ENCODE data around the gene MOXD1.
"Not testable (repeated sequence)": the region's sequence is repeated elsewhere in the genome, so short reads cannot be mapped to it uniquely, and the experiment has no call there.

Gene MOXD1

GRCh38 chr6:132395015-132395597 is 6.2 kb downstream of the MOXD1 start:
- DNase-seq = no peak

DNA sequence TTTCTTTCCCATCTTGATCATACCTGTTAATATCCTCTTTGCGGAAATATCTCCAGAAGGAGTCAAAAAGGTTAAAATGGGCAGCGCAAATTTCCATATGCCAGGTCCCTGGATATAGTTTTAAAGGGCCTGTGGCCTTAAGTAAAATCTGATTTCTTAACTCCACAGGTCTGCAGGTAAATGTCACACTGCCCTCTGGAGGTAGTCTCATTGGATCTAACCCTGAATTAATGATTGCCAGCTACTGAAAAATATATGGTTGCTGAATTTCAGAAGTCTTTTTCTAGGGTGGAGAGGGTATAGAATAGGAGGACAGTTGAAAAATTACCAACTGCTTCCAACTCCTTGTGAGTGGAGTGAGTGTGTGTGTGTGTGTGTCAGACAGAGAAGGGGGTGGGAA is 8.5 kb downstream of the MOXD1 start:
- no peak for DNase-seq

- no peak for DNase-seq
These were observed 9.0 kb downstream of the MOXD1 start for GRCh38 chr6:132392270-132392646.

GRCh38 chr6:132391391-132392269 is 9.6 kb downstream of the MOXD1 start:
- no peak for DNase-seq

- DNase-seq = no peak
These were observed 10.8 kb downstream of the MOXD1 start for GRCh38 chr6:132390451-132390850.

DNA sequence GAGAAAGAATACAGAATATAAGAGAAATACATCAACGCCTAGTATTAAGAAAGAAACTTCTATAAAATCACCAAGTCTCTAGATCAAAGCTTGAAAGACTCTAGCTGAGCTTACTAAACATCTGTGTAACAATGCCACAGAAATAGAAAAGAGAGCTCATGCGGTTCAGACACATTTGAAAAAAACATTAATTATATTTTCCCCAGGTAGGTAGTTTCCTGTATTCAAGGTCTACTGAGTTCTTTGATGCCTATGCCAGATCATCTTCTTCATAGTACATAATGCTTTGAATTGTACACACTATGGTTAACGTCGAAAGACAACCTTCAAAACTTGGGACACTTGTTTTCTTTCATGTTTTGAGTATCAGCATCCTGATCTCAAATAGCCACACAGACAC is 11.3 kb downstream of the MOXD1 start:
- DNase-seq = no peak

DNA sequence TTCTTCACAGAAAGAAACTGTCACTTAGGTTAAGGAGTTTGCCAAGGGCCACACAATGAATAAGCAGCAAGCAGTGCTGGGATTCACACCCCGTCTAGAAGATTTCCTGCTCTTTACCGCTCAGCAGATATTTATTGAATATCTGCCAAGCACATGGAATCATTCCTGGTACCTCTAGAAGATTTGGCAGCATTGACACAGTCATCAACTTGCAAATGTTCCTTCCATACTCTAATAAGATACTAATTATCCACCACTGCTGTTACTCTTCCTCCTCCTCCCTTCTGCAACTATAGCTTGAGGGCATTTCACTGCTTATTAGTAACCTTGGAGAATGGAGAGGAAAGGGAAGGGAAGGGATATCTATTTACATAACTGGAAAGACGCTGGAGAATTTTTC is 13.0 kb downstream of the MOXD1 start:
- DNase-seq = no peak

DNA sequence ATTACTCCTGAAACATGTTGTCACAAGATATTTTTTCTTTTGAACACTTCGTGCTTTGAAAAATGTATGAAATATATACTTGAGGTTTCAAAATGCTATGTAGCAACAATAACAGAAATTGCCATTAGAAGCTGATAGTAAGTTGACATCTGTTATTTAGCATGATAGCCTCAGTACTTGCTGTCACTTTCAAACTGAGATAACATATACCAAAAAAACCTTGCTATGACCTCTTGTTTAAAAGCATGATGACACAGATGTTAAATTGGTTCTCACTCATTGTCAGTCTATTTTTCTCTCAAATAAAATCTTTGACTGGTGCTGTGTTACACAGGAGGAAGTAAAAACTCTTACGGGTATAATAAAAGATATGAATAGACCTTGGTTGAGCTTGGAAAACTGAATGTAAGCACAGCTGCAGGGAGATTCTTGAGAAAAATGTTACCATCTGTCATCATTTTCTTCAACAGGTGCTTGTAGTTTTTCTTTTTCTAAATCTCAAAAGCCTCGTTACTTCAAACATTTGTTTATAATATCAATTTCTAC is 18.6 kb downstream of the MOXD1 start:
- DNase-seq = peak; percentile 81

DNA sequence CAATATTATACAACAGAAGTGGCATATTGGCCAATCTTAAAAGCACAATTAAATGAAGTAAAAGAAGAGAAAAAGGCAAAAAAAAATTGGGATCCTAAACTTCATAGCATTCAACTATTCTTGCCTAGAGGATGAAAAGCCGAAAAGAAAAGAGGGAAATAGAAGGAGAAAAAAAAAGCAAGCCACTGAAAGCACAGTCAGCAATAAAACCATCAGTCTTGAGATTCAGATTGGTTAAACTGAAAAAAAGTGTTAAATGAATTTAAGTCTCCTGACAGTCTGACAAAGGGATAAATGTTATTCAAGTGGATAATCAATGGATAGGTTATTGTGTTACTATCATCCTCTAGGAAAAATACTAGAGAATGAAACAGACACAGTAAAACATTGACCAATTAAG is 19.9 kb downstream of the MOXD1 start:
- no peak for DNase-seq

GRCh38 chr6:132380358-132381029 is 20.8 kb downstream of the MOXD1 start:
- no peak for DNase-seq

- no peak for DNase-seq
These were observed 31.7 kb downstream of the MOXD1 start for GRCh38 chr6:132369526-132369925.

DNA sequence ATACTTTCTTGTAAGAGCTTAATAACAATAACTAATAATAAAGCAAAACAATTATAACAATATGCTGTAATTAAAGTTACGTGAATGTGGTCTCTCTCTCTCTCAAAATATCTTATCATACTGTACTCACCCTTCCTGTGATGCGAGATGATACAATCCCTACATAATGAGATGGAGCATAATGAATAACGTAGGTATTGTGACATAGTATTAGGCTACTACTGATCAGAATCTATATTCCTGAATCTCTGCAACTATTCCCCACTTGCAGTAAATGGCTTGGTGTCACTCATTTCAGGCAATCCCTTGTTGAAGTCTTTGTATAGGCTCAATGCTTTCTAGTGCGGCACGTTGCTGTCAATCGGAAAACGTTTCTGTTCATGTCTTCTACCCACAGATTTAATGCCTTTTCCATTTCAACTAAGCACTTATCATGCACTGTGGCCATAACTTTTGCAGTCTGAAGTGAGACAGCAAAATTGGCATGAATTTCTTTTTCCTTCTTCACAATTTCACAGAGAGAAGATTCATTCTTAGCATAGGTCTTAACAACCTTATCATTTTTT is 32.3 kb downstream of the MOXD1 start:
- DNase-seq = no peak

DNA sequence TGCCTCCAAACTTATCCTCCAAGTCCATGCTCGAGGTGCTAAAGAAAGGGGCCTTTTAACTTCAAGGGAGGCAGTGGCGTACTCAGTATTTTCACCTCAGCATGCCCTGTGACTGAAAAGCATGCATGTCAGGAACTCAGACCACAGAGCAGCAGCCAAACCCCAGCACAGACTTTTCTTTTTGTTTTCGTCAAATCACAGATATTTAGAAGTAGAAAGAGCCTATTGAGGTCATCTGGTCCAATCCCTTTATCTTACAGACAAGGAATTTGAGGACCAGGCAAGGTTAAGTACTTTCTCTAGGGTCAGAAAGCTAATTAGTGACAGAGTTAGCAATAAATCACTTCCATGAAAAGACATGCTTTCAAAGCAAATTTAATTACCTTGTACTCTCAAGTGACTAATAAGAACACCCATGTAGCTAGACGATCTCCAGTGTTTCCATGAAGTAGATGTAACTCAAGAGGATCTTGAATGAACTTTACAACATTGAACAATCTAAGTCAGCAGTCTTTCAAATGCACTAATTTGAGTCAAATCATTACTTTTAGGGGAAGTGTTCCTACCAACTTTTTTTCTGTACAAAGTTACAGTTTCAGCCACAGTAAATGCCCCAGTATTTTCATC is 35.9 kb downstream of the MOXD1 start:
- DNase-seq = no peak

DNA sequence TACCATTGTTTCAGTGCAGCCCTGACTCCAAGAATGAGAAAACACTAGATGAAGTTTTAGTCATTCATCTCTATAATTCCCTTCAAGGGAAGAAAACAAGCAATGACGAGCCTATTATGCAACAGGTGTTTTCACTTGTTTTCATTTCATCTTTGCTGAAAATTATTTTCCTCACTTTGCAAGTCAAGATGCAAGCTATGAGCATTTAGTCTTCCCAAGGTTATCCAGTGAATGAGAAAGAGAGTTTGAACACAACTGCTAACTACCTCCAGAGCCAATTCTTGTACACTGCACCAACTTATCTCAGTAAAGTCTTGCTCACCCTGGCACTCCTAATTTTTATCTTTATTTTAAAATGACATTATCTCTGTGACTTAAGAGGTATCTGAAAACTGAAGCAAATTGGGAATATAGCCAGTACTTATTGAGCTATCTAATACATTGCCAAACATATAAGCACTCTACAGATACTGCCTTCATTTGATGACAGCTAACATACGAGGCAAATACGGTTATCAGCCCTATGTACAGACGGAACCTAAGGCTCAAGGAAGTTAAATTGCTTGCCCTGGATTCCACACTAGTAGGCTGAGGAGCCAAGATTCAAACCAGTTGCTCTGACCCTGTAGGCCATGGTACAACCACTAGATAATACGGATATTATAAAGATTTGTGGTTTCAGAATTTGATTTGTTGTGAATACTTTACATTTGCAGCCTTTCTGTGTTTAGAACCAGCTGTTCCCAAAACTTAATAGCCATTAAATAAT is 36.8 kb downstream of the MOXD1 start:
- no peak for DNase-seq

- peak; percentile 59 for DNase-seq
These were observed 38.7 kb downstream of the MOXD1 start for GRCh38 chr6:132362442-132363185.

DNA sequence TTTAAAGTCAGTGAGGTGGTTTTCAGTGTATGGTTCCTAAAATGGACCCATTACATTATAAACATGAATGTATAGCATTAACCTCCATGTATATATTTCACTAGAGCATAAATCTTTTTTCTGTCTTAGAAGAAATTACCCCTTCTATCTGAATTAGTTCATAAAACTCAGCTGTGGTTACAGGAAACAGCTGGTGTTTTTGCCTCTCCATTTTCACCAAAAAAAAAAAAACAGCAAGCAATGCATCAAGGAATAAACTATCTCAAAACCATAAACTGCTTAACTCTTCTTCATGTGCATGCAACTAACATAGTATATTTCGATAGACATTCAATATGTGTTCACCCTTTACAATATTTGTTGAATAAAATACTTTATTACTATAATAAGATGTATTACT is 40.2 kb downstream of the MOXD1 start:
- no peak for DNase-seq

DNA sequence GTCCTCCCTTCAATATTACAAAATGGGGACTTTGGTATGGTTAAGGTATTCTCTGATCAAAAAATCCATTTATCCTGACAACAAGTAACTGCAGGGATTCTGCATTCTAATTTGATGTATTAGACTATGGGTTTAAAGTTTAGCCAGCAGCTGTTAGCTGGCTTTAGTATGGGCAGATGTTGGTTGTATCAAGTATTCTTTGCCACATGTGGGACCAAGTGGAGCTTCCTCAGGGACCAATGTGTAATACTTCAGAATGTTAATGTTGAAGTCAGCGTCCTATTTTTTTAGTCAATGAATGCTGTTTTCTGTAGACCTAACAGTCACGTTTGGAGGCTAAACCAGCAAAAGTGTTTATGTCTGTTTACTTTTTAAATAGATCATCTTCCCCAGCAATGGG is 41.4 kb downstream of the MOXD1 start:
- no peak for DNase-seq

- no peak for DNase-seq
These were observed 44.2 kb downstream of the MOXD1 start for GRCh38 chr6:132357120-132357519.

DNA sequence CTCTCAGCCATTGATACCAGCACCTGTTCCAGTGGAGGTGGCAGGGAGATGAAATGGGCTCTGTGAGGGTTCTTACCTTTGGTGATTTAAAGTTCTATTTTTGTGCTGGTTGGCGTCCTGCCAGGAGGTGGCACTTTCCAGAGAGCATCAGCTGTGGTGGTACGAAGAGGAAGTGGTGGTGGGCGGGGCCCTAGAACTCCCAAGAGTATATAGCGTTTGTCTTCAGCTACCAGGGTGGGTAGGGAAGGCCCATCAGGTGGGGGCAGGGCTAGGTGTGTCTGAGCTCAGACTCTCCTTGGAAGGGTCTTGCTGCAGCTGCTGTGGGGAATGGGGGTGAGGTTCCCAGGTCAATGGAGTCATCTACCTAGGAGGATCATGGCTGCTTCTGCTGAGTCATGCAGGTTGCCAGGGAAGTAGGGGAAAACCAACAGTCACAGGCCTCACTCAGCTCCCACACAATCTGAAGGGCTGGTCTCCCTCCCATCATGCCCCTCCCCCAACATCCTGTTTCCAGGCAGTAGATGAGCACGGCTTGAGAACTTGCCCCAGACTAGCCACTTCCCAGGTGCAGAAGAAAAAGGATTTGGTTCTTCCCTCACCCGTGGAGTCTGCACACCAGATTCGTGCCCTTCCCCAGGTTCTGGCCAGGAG is 46.6 kb downstream of the MOXD1 start:
- no peak for DNase-seq

DNA sequence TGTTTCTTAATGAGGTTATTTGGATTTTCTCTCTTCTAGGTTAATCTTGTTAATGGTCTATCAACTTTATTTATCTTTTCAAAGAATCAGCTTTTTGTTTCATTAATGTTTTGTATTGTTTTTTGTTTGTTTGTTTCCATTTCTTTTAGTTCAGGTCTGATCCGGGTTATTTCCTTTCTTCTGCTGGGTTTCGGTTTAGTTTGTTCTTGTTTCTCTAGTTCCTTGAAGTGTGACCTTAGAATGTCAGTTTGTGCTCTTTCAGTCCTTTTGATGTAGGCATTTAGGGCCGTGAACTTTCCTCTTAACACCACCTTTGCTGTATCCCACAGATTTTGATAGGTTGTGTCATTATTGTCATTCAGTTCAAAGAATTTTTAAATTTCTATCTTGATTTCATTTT is 49.3 kb downstream of the MOXD1 start:
- not testable (repeated sequence) for DNase-seq

DNA sequence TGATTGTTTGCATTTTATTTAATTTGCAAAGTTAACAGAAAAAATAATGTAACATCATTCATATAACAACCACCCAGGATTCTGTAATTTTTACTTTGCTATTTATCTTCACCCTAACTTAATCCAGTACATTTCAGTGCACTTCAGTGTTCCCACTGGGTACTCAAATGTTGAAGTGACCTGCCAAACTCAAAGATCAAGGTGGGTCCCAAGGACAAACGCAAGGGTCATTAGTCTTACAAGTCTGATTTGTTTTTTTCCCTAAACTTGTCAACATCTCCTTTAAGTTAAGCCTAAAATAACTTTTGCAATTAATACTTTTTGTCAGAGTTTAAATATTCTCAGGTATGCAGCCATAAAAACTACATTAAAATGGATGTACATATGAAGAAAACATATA is 53.0 kb downstream of the MOXD1 start:
- no peak for DNase-seq

Measured in NCI-H524 treated with DMSO at 0.1 percent for 48 hours (cell line).